Naive thymus-derived CD4-positive, alpha-beta T cell (primary cell): ENCODE measurements around the gene CLTCL1. TPM values are rescaled to one million over a fixed set of nuclear protein-coding genes. Genes with fewer than 3 reads are reported as not detected.
"Not testable (repeated sequence)": the region's sequence is repeated elsewhere in the genome, so short reads cannot be mapped to it uniquely, and the experiment has no call there.

Experiments
- ATAC-seq: fragments of 150-1000 bp; cut with Tn5 transposase; 2 replicates; pipeline ENCODE4 v1.10.0; 2021; ENCODE audit warnings: mild to moderate bottlenecking, moderate library complexity
- CTCF ChIA-PET: fragments of 350-600 bp; sonication (Branson Sonifier 250); formaldehyde crosslinking; loops from one replicate; lab custom pipeline; 2021; ENCODE audit warnings: antibody characterized with exemption; lab: Charles Lee
- POLR2A ChIA-PET: fragments of 350-600 bp; sonication (Branson Sonifier 250); formaldehyde crosslinking; loops from one replicate; lab custom pipeline; 2021; ENCODE audit warnings: antibody characterized with exemption, inconsistent platforms; lab: Charles Lee
- DNase-seq, 9 donors: peaks; one replicate each; pipeline versions ENCODE4 v3.0.0 to v3.0.0-alpha.2; 2020 to 2022; ENCODE audit warnings: mixed read lengths in 1 of 9
- H3K27ac ChIP-seq: one replicate; pipeline ENCODE4 v1.7.0; 2013; ENCODE audit warnings: mild to moderate bottlenecking, low read depth, low read length, moderate library complexity
- H3K27me3 ChIP-seq, 2 donors: one replicate each; pipeline ENCODE4 v1.7.0; 2013; ENCODE audit warnings: low read length in 2 of 2, mild to moderate bottlenecking in 2 of 2, moderate library complexity in 2 of 2; ENCODE audit not compliant: control insufficient read depth in 2 of 2, insufficient read depth in 2 of 2
- H3K36me3 ChIP-seq, 3 experiments: 1 replicate in 2 of 3; 2 replicates in 1 of 3; pipeline ENCODE4 v1.7.0; 2013; ENCODE audit warnings: low read length in 3 of 3, mild to moderate bottlenecking in 3 of 3, moderate library complexity in 1 of 3; ENCODE audit not compliant: insufficient read depth in 3 of 3, control insufficient read depth in 2 of 3
- H3K4me1 ChIP-seq, 2 donors: one replicate each; pipeline ENCODE4 v1.7.0; 2013; ENCODE audit warnings: low read length in 2 of 2, mild to moderate bottlenecking in 2 of 2, moderate library complexity in 1 of 2; ENCODE audit not compliant: control insufficient read depth in 2 of 2, insufficient read depth in 2 of 2
- H3K4me3 ChIP-seq: 2 replicates; pipeline ENCODE4 v1.7.0; 2013; ENCODE audit warnings: mild to moderate bottlenecking, low read length
- H3K9me3 ChIP-seq, 3 experiments: 1 replicate in 2 of 3; 2 replicates in 1 of 3; pipeline ENCODE4 v1.7.0; 2013; ENCODE audit warnings: low read length in 3 of 3; ENCODE audit not compliant: control insufficient read depth in 2 of 3
- H3K27ac Mint-ChIP-seq, 9 donors: one replicate each; pipeline ENCODE4 v1.8.0; 2020 to 2022; ENCODE audit warnings: mixed read lengths in 9 of 9, mild to moderate bottlenecking in 8 of 9, moderate library complexity in 5 of 9, inconsistent platforms in 2 of 9
- H3K27me3 Mint-ChIP-seq, 5 donors: one replicate each; pipeline ENCODE4 v1.8.0; 2021 to 2022; ENCODE audit warnings: mixed read lengths in 5 of 5, mild to moderate bottlenecking in 1 of 5
- H3K36me3 Mint-ChIP-seq, 5 donors: one replicate each; pipeline ENCODE4 v1.8.0; 2020 to 2022; ENCODE audit warnings: mixed read lengths in 5 of 5, mild to moderate bottlenecking in 3 of 5, inconsistent platforms in 1 of 5
- H3K4me1 Mint-ChIP-seq, 7 donors: one replicate each; pipeline ENCODE4 v1.8.0; 2020 to 2022; ENCODE audit warnings: mixed read lengths in 7 of 7, mild to moderate bottlenecking in 3 of 7, inconsistent platforms in 1 of 7
- H3K4me3 Mint-ChIP-seq, 10 donors: one replicate each; pipeline ENCODE4 v1.8.0; 2020 to 2022; ENCODE audit warnings: mild to moderate bottlenecking in 10 of 10, mixed read lengths in 10 of 10, moderate library complexity in 6 of 10, inconsistent platforms in 2 of 10
- H3K9me3 Mint-ChIP-seq, 11 donors: one replicate each; pipeline ENCODE4 v1.8.0; 2020 to 2022; ENCODE audit warnings: mixed read lengths in 11 of 11, mild to moderate bottlenecking in 4 of 11, inconsistent platforms in 1 of 11, moderate library complexity in 1 of 11
- intact Hi-C, 2 donors: fragments of 100-400 bp; cut with micrococcal nuclease; formaldehyde crosslinking; loops; one replicate each; pipeline ENCODE4 v1.15.1; 2023
- polyA plus RNA-seq, 2 donors: library from polyadenylated mRNA; unstranded; fragments of 300-500 nt; fragmentation: Illumina TruSeq; gene quantifications; one replicate each; pipeline ENCODE4 v1.2.3, GENCODE V29; 2021
- total RNA-seq, 6 experiments: library from RNA in 5 of 6; stranded (reverse) in 5 of 6; gene quantifications; 1 replicate in 5 of 6; 2 replicates in 1 of 6; pipeline ENCODE4 v1.2.3 and lab custom pipeline; 2021 to 2026

Gene CLTCL1
- total and polyA plus RNA-seq, 7 experiments from 2014 or later, result 0.22 to 3.1 (median 1.2) TPM

DNA sequence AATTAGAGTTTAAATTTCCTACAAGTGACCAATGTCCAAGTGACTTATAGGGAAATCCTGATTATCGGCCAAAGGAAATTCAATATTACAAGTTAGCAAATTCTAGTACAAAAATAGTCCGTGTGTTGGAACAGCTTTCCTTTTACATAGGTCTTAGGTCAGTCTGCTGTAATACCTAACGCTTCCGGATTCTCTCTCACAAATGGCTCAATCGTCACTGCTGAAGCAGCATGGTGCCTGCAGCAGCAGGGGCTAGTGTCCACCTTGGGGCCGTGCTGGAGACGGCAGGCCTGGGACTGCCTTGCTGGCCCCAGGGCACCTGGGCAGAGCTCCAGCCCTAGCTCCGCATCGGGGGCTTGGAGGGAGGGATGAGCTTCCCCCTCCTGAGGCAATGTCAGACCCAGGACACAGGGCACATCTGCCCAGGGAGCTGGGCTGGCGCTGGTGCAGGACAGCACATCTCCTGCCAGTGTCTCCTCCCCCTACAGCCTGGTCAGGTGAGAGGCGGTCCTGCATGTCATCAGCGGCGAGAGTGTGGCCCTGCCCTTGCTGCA is 39.4 kb upstream of the CLTCL1 start:
- Mint-ChIP-seq H3K27ac (no peak overlapping the region), H3K36me3 (peaks cover 34 to 73% (median 67%) of the 10 kb centered on the region in 5 donors), H3K4me1 (no peaks in the 10 kb centered on the region), H3K27me3 (no peaks in the 10 kb centered on the region), H3K4me3 (no peak overlapping the region), H3K9me3 (peaks cover 3 to 73% (median 35%) of the 10 kb centered on the region in 11 donors)
- Histone ChIP-seq H3K27ac (no peak overlapping the region), H3K4me1 (no peaks in the 10 kb centered on the region), H3K9me3 (peaks cover 0 to 30% (median 0%) of the 10 kb centered on the region in 3 experiments), H3K27me3 (no peaks in the 10 kb centered on the region), H3K4me3 (no peak overlapping the region), H3K36me3 (peaks cover 0 to 47% (median 20%) of the 10 kb centered on the region in 3 experiments)
- intact Hi-C loops, result no loop called here
- DNase-seq (no peak), ATAC-seq (no peak)
- CTCF ChIA-PET, result interaction anchor here (0.6 kb wide), 1 partner anchor 148 kb away, joined by 3 read pairs; no protein-coding TSS in a partner anchor
- POLR2A ChIA-PET, result no interaction called here

DNA sequence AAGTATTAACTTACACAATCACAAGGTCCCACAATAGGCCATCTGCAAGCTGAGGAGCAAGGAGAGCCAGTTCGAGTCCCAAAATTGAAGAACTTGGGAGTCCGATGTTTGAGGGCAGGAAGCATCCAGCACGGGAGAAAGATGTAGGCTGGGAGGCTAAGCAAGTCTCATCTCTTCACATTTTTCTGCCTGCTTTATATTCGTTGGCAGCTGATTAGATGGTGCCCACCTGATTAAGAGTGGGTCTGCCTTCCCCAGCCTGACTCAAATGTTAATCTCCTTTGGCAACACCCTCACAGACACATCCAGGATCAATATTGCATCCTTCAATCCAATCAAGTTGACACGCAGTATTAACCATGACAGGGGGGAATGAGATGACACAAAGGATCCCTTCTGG is 38.7 kb upstream of the CLTCL1 start:
- H3K9me3 ChIP-seq, result peaks cover 0 to 28% (median 0%) of the 10 kb centered on the region in 3 experiments
- CTCF ChIA-PET, result interaction anchor here (0.6 kb wide), 1 partner anchor 147 kb away, joined by 3 read pairs; no protein-coding TSS in a partner anchor
- H3K9me3 Mint-ChIP-seq, result peaks cover 0 to 73% (median 31%) of the 10 kb centered on the region in 11 donors

DNA sequence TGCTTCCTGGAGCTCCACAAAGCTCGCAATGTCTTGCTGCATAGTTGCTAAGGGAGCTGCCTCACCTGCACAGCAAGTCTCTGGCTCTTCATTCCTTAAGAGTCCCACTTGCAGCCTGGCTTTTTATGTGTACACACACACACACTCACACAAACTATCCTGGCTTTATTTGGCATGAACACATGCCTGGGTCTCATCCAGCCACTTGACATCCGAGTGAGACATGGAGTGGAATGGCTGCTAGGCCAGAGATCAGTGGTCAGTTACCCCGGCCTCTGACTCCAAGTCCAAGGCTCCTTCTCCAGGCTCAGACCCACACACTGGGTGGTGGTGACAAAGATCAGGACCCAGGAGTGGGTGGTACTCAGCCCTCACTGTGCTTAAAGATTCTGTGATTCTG is 37.9 kb upstream of the CLTCL1 start:
- Mint-ChIP-seq H3K4me3 (no peak overlapping the region), H3K4me1 (no peaks in the 10 kb centered on the region), H3K9me3 (peaks cover 0 to 73% (median 28%) of the 10 kb centered on the region in 11 donors), H3K36me3 (peaks cover 28 to 60% (median 53%) of the 10 kb centered on the region in 5 donors), H3K27me3 (no peaks in the 10 kb centered on the region), H3K27ac (no peak overlapping the region)
- ChIA-PET CTCF (no interaction called here), POLR2A (no interaction called here)
- Histone ChIP-seq H3K27me3 (no peaks in the 10 kb centered on the region), H3K4me3 (no peak overlapping the region), H3K4me1 (no peaks in the 10 kb centered on the region), H3K9me3 (peaks cover 0 to 21% (median 0%) of the 10 kb centered on the region in 3 experiments), H3K27ac (no peak overlapping the region), H3K36me3 (peaks cover 0 to 38% (median 20%) of the 10 kb centered on the region in 3 experiments)
- no peak for DNase-seq
- intact Hi-C loops, result no loop called here
- no peak for ATAC-seq

More for the DNA sequence above, 38.7 kb upstream of the CLTCL1 start:
- H3K27me3 Mint-ChIP-seq, DNase-seq, H3K4me1 Mint-ChIP-seq, POLR2A ChIA-PET, H3K4me1 ChIP-seq, H3K4me3 Mint-ChIP-seq, H3K27ac ChIP-seq, H3K27me3 ChIP-seq, ATAC-seq, H3K4me3 ChIP-seq, intact Hi-C loops, H3K27ac Mint-ChIP-seq: not testable (repeated sequence)
- H3K36me3 ChIP-seq, result peaks cover 0 to 44% (median 20%) of the 10 kb centered on the region in 3 experiments
- peaks cover 28 to 67% (median 60%) of the 10 kb centered on the region in 5 donors for H3K36me3 Mint-ChIP-seq

DNA sequence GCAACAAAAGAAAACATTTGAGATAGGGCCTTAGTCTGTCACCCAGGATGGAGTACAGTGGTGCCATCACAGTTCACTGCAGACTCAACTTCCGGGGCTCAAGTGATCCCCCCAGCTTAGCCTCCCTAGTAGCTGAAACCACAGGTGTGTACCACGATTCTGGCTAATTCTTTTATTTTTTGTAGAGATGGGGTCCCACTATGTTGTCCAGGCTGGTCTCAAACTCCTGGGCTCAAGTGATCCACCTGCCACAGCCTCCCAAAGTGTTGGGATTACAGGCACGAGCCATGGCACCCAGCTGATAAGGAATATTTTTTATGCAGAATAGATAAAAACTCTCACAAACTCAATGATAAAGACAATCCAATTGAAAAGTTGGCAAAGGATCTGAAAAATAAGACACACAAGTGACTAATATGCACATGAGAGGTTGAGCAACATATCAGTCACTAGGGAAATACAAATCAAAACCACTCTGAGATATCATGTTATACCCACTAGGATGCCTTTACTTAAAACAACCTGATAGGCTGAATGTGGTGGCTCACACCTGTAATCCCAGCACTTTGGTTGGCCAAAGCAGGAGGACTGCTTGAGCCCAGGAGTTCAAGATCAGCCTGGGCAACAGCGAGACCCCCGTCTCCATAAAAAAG is 33.9 kb upstream of the CLTCL1 start:
- Histone ChIP-seq H3K4me3 (no peak overlapping the region), H3K27me3 (no peaks in the 10 kb centered on the region), H3K36me3 (peaks cover 0 to 12% (median 8%) of the 10 kb centered on the region in 3 experiments), H3K27ac (no peak overlapping the region), H3K9me3 (peaks cover 0 to 10% (median 0%) of the 10 kb centered on the region in 3 experiments), H3K4me1 (no peaks in the 10 kb centered on the region)
- no peaks in the 10 kb centered on the region for H3K4me1 Mint-ChIP-seq
- DNase-seq, result no peak
- ATAC-seq, result no peak
- H3K4me3 Mint-ChIP-seq, result no peak overlapping the region
- H3K27ac Mint-ChIP-seq, result no peak overlapping the region
- CTCF ChIA-PET, result no interaction called here
- H3K9me3 Mint-ChIP-seq, result peaks cover 0 to 71% (median 14%) of the 10 kb centered on the region in 11 donors
- intact Hi-C loops, result no loop called here
- peaks cover 15 to 35% (median 29%) of the 10 kb centered on the region in 5 donors for H3K36me3 Mint-ChIP-seq
- no peaks in the 10 kb centered on the region for H3K27me3 Mint-ChIP-seq
- POLR2A ChIA-PET, result no interaction called here

DNA sequence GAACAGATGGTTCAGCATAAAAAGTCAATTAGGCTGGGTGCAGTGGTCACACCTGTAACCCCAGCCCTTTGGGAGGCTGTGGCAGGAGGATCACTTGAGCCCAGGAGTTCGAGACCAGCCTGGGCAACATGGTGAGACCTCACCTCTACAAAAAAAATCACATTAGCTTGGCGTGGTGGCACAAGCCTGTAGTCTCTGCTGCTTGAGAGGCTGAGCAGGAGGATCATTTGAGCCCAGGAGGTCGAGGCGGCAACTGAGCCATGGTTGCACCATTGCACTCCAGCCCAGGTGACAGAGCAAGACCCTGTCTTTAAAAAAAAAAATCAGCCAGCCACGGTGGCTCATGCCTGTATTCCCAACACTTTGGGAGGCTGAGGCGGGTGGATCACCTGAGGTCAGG is 31.9 kb upstream of the CLTCL1 start:
- H3K36me3 ChIP-seq, H3K27ac Mint-ChIP-seq, H3K27me3 ChIP-seq, H3K9me3 ChIP-seq, ATAC-seq, H3K4me1 ChIP-seq, CTCF ChIA-PET, intact Hi-C loops, H3K4me1 Mint-ChIP-seq, H3K4me3 ChIP-seq, H3K27ac ChIP-seq, DNase-seq, H3K27me3 Mint-ChIP-seq, H3K4me3 Mint-ChIP-seq, POLR2A ChIA-PET: not testable (repeated sequence)
- Mint-ChIP-seq H3K36me3 (peaks cover 2 to 24% (median 11%) of the 10 kb centered on the region in 5 donors), H3K9me3 (peaks cover 0 to 76% (median 18%) of the 10 kb centered on the region in 11 donors)

DNA sequence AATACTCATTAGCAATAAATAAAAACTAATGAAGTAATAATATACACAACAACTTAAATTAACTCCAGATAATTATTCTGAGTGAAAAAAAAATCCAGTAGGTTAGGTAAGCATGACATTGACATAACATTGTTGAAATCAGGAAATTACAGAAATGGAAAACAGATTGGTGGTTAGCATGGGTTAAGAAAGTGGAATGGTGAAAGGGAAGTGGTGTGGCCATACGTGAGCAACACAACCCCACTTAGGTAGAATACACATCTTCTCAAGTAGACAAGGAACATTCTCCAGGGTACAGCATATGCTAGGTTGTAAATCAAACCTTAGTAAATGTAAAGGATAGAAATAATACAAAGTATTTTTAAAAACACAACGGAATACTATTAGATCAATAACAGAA is 30.2 kb upstream of the CLTCL1 start:
- H3K4me3 Mint-ChIP-seq, result no peak overlapping the region

More for the DNA sequence above, 30.2 kb upstream of the CLTCL1 start:
- Mint-ChIP-seq H3K9me3 (peaks cover 0 to 79% (median 23%) of the 10 kb centered on the region in 11 donors), H3K36me3 (peaks cover 5 to 26% (median 6%) of the 10 kb centered on the region in 5 donors), H3K27me3 (peaks cover 0 to 1% (median 0%) of the 10 kb centered on the region in 5 donors), H3K27ac (no peak overlapping the region), H3K4me1 (no peaks in the 10 kb centered on the region)
- POLR2A ChIA-PET, result no interaction called here
- no peak overlapping the region for H3K27ac ChIP-seq
- no peak for DNase-seq
- H3K4me3 ChIP-seq, result no peak overlapping the region
- intact Hi-C loops, result no loop called here
- H3K27me3 ChIP-seq, result no peaks in the 10 kb centered on the region
- no peaks in the 10 kb centered on the region for H3K4me1 ChIP-seq
- CTCF ChIA-PET, result no interaction called here
- H3K36me3 ChIP-seq, result no peaks in the 10 kb centered on the region
- no peak for ATAC-seq
- H3K9me3 ChIP-seq, result peaks cover 0 to 11% (median 0%) of the 10 kb centered on the region in 3 experiments
